Measurements from ENCODE around the gene SLC25A39.
A peak's percentile ranks its signal among the peaks of the same experiment; 100 is the strongest.

Gene SLC25A39

GRCh38 chr17:44314869-44315661, 9.6 kb downstream of the SLC25A39 start:
- DNase-seq (ENCODE audit: low read depth in 2 of 3, low spot score in 2 of 3) = no peak

GRCh38 chr17:44314524-44314868, 10.1 kb downstream of the SLC25A39 start:
- DNase-seq (ENCODE audit: low read depth in 2 of 3, low spot score in 2 of 3) = no peak

- DNase-seq (ENCODE audit: low read depth in 2 of 3, low spot score in 2 of 3) = no peak
These were observed 10.6 kb downstream of the SLC25A39 start for GRCh38 chr17:44314031-44314430.

GRCh38 chr17:44312396-44313104, 12.1 kb downstream of the SLC25A39 start:
- DNase-seq (ENCODE audit: low read depth in 2 of 3, low spot score in 2 of 3) = no peak

GRCh38 chr17:44311562-44312181, 13.0 kb downstream of the SLC25A39 start:
- DNase-seq (ENCODE audit: low read depth in 2 of 3, low spot score in 2 of 3) = no peak

GRCh38 chr17:44310609-44311376, 13.8 kb downstream of the SLC25A39 start:
- DNase-seq (ENCODE audit: low read depth in 2 of 3, low spot score in 2 of 3) = no peak

GRCh38 chr17:44310188-44310587, 14.4 kb downstream of the SLC25A39 start:
- DNase-seq (ENCODE audit: low read depth in 2 of 3, low spot score in 2 of 3) = no peak

- DNase-seq (ENCODE audit: low read depth in 2 of 3, low spot score in 2 of 3) = no peak
These were observed 15.2 kb downstream of the SLC25A39 start for GRCh38 chr17:44309472-44309871.

- DNase-seq (ENCODE audit: low read depth in 2 of 3, low spot score in 2 of 3) = no peak
These were observed 15.8 kb downstream of the SLC25A39 start for GRCh38 chr17:44308865-44309264.

- peak; percentile 62 to 72 (median 63) for DNase-seq (ENCODE audit: low read depth in 2 of 3, low spot score in 2 of 3)
These were observed 16.3 kb downstream of the SLC25A39 start, which contains the start of gene RUNDC3A for GRCh38 chr17:44308320-44308818. Gene RUNDC3A (plus strand): TSS chr17:44308601. CDS start chr17:44308833, 232 bp downstream.

GRCh38 chr17:44307387-44308186, 17.0 kb downstream of the SLC25A39 start:
- DNase-seq (ENCODE audit: low read depth in 2 of 3, low spot score in 2 of 3) = no peak

- DNase-seq (ENCODE audit: low read depth in 2 of 3, low spot score in 2 of 3) = no peak
These were observed 20.0 kb downstream of the SLC25A39 start for GRCh38 chr17:44304651-44305050.

GRCh38 chr17:44297975-44298374, 26.6 kb downstream of the SLC25A39 start:
- no peak for DNase-seq (ENCODE audit: low read depth in 2 of 3, low spot score in 2 of 3)

- no peak for DNase-seq (ENCODE audit: low read depth in 2 of 3, low spot score in 2 of 3)
These were observed 31.0 kb downstream of the SLC25A39 start for GRCh38 chr17:44293509-44294226.

- no peak for DNase-seq (ENCODE audit: low read depth in 2 of 3, low spot score in 2 of 3)
These were observed 37.0 kb downstream of the SLC25A39 start for GRCh38 chr17:44287651-44288050.

- DNase-seq (ENCODE audit: low read depth in 2 of 3, low spot score in 2 of 3) = no peak
These were observed 40.6 kb downstream of the SLC25A39 start for GRCh38 chr17:44284024-44284400.

GRCh38 chr17:44283344-44284023, 41.1 kb downstream of the SLC25A39 start:
- no peak for DNase-seq (ENCODE audit: low read depth in 2 of 3, low spot score in 2 of 3)

- DNase-seq (ENCODE audit: low read depth in 2 of 3, low spot score in 2 of 3) = no peak
These were observed 42.4 kb downstream of the SLC25A39 start for GRCh38 chr17:44282264-44282663.

- no peak for DNase-seq (ENCODE audit: low read depth in 2 of 3, low spot score in 2 of 3)
These were observed 43.1 kb downstream of the SLC25A39 start for GRCh38 chr17:44281570-44281969.

Measured in activated CD8-positive, alpha-beta memory T cell treated with anti-CD3 and anti-CD28 coated beads for 48 hours (primary cell).